HuH-7.5 (cell line): ENCODE data around the gene CDK6.

Experiments used
- DNase-seq: peaks from one replicate; pipeline ENCODE4 v3.0.0; 2011; ENCODE audit warnings: low spot score

CDK6 gene

GRCh38 chr7:92680442-92680841 lies 155.9 kb downstream of the CDK6 start:
- DNase-seq, result no peak

- no peak for DNase-seq
Observed at GRCh38 chr7:92678291-92678920, 158.0 kb downstream of the CDK6 start.

GRCh38 chr7:92674379-92674778 lies 162.0 kb downstream of the CDK6 start:
- no peak for DNase-seq

GRCh38 chr7:92671505-92672169 lies 164.7 kb downstream of the CDK6 start:
- DNase-seq, result no peak

GRCh38 chr7:92670204-92670851 lies 166.0 kb downstream of the CDK6 start:
- DNase-seq, result no peak

- no peak for DNase-seq
Observed at GRCh38 chr7:92669616-92670165, 166.7 kb downstream of the CDK6 start.

GRCh38 chr7:92668564-92668963 lies 167.8 kb downstream of the CDK6 start:
- no peak for DNase-seq

- no peak for DNase-seq
Observed at GRCh38 chr7:92667816-92668535, 168.4 kb downstream of the CDK6 start.

- no peak for DNase-seq
Observed at GRCh38 chr7:92665926-92666325, 170.4 kb downstream of the CDK6 start.

- DNase-seq, result no peak
Observed at GRCh38 chr7:92661651-92662050, 174.7 kb downstream of the CDK6 start.

GRCh38 chr7:92658671-92659070 lies 177.7 kb downstream of the CDK6 start:
- no peak for DNase-seq

- DNase-seq, result no peak
Observed at GRCh38 chr7:92657391-92657790, 179.0 kb downstream of the CDK6 start.

GRCh38 chr7:92656121-92656520 lies 180.3 kb downstream of the CDK6 start:
- no peak for DNase-seq

GRCh38 chr7:92655346-92655884 lies 181.0 kb downstream of the CDK6 start:
- DNase-seq, result no peak

- DNase-seq, result no peak
Observed at GRCh38 chr7:92653136-92653535, 183.2 kb downstream of the CDK6 start.

GRCh38 chr7:92652536-92652935 lies 183.8 kb downstream of the CDK6 start:
- DNase-seq, result no peak

GRCh38 chr7:92650391-92650790 lies 186.0 kb downstream of the CDK6 start:
- no peak for DNase-seq

GRCh38 chr7:92648067-92648466 lies 188.3 kb downstream of the CDK6 start:
- no peak for DNase-seq

GRCh38 chr7:92647652-92648051 lies 188.7 kb downstream of the CDK6 start:
- DNase-seq, result no peak

GRCh38 chr7:92647011-92647625 lies 189.3 kb downstream of the CDK6 start:
- DNase-seq, result no peak

GRCh38 chr7:92645114-92646061 lies 191.0 kb downstream of the CDK6 start:
- no peak for DNase-seq
